Fibroblast of peridontal ligament (primary cell): ENCODE results near the gene PPP1R11.
A peak's percentile ranks its signal among the peaks of the same experiment; 100 is the strongest.
"Not testable (repeated sequence)": the region's sequence is repeated elsewhere in the genome, so short reads cannot be mapped to it uniquely, and the experiment has no call there.

Experiments
- DNase-seq: peaks from one replicate; pipeline ENCODE4 v3.0.0-alpha.2; 2010; ENCODE audit errors: extremely low read depth

The PPP1R11 gene

GRCh38 chr6:30097902-30098768, 31.1 kb downstream of the PPP1R11 start:
- no peak for DNase-seq

GRCh38 chr6:30100154-30100553, 33.2 kb downstream of the PPP1R11 start:
- no peak for DNase-seq

DNA sequence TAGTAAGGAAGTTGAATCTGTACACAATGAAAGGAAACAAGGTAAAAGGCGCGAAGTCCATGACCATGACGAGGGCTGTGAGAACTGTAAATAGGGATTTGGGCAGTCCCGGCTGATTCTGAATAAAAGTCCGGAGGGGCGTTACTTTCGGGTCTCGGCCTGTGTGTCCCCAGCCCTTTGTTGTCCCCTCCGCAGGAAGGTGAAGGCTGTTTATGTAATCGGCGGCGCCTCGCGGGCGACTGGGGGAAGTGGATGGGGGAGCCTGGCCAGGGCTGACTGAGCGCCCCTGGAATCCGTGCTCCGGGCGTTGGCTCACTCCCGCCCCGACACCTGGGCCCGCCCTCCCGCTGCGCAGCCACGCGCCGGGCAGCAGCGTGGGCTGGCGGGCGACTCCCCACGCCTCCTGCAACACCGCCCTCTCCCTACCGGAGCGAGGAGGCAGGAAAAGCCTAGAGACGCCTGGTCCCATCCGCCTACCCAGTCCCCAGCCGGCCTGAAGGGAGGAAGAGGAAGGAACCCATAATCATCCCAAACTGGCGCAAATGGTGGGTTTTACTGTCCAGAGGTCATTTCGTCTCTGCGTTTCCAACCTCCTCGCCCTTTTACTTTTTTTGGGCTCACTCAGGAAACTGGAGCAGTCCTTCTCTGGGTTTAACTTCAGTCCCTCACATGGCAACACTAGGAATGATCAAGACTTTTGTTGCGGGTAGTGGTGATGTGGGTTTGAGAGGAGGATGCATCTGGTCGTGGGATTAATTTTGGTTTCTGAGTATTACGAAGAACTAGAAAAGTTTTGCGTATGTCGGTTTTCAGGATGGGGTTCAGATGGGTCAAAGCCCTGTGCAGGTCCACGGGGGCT, 33.8 kb downstream of the PPP1R11 start:
- no peak for DNase-seq

GRCh38 chr6:30101444-30102413, 34.7 kb downstream of the PPP1R11 start:
- peak; percentile 73 for DNase-seq

- DNase-seq = peak; percentile 31
Measured at GRCh38 chr6:30102414-30102969, 35.5 kb downstream of the PPP1R11 start.

DNA sequence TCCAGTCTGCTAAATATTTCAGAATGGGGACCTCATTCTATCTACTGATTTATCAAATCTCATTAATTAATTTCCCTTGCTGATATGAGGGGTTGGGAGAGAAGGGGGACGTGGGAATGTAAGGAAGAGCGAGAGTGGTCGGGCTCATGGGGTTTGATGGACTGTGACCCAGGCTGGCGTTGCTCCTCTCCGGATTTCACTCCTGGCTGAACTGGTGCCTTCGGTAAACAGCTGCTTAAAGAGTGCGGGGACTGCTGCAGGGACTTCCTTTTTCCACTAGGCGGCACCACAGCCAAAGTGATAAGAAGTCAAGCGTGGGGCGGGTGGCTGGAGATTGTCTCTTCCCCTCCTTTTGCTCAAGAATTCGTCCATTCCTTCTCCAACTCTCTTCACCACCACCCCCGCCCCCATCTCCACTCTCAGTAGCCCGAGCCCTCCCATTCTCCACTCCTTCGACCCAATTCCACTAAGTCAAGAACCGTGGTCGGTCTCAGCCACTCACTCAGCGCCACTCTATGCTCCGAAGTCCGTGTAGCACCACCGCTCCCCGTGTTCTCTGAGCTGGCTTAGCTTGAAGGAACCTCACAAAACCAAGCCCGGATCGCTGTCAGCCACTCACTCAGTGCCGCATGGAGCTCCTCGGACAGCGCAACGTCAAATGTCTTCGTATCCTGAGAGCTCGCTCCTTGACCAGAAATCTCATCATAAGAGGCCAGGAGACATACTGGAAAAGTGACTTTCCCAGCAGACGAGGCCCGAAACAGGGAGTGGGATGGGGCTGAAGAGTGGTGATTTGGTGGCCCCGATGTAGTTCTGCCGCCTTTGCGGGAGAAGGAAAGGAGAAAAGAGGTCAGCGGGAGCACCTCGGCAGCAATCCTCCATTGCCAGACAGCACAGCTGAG, 36.2 kb downstream of the PPP1R11 start:
- DNase-seq = peak; percentile 91

GRCh38 chr6:30103872-30104179, 36.8 kb downstream of the PPP1R11 start:
- no peak for DNase-seq

GRCh38 chr6:30104661-30105060, 37.7 kb downstream of the PPP1R11 start:
- DNase-seq = no peak

GRCh38 chr6:30111266-30111856, 44.4 kb downstream of the PPP1R11 start:
- no peak for DNase-seq

DNA sequence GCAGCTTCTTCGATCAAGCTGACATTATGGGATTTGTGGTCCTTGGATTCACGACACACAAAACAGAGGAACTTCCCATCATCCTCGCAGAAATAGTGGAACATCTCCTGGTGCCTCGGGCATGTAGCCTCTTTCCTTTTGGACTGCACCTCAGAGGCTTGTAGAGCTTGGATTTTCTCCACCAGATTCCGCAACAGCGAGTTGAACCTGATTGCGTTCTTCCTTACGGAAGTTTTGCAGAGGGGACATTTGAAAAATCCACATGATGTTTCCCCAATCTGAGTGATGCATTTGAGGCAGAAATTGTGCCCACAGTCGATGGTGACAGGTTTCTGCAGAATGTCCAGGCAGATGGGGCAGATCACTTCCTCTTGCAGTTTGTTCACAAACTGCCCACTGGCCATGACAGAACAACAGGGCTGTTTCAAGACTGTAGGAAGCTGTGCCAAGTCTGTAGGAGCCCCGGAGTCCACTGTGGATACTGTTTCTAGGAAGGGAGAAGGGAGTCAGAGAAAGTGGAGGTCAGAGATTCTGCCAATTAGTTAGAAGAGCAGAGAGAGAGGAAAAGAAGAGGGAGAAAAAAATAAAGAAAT, 45.5 kb downstream of the PPP1R11 start:
- no peak for DNase-seq

- DNase-seq = no peak
Measured at GRCh38 chr6:30113003-30113759, 46.2 kb downstream of the PPP1R11 start, which contains the start of gene TRIM31. Gene TRIM31 (minus strand): TSS chr6:30113090. CDS start chr6:30112805, 285 bp downstream.

GRCh38 chr6:30113841-30114240, 46.8 kb downstream of the PPP1R11 start:
- DNase-seq = no peak

GRCh38 chr6:30116724-30117123, 49.7 kb downstream of the PPP1R11 start:
- no peak for DNase-seq

GRCh38 chr6:30118691-30119090, 51.7 kb downstream of the PPP1R11 start:
- not testable (repeated sequence) for DNase-seq
